ENCODE results near the gene RREB1. TPM values are rescaled to one million over a fixed set of nuclear protein-coding genes. Genes with fewer than 3 reads are reported as not detected.

Gene RREB1
- total and polyA plus RNA-seq, 2 experiments from 2014 or later: 8.5 to 25.5 TPM

- H4K20me1 ChIP-seq (replicated peaks; ENCODE audit: insufficient read depth): no peaks in the 10 kb centered on the region
- Mint-ChIP-seq H3K4me3 (no peak overlapping the region), H3K4me1 (0 out of 3 replicates have a peak, but pooled peaks cover 2% of the 10 kb centered on the region), H3K27me3 (ENCODE audit: insufficient read depth, low read depth, poor library complexity) (no peaks in the 10 kb centered on the region), H3K27ac (no peak overlapping the region), H3K9me3 (no peaks in the 10 kb centered on the region), H3K36me3 (ENCODE audit: low read depth) (no peaks in the 10 kb centered on the region)
- no peaks in the 10 kb centered on the region for H3K9me2 ChIP-seq (ENCODE audit: insufficient read depth)
- no peaks in the 10 kb centered on the region for H3K4me1 ChIP-seq (ENCODE audit: insufficient read depth)
- no peaks in the 10 kb centered on the region for H3K27me3 ChIP-seq (ENCODE audit: insufficient read depth)
- ATAC-seq: no peak
- no peaks in the 10 kb centered on the region for H3F3A ChIP-seq (replicated peaks; ENCODE audit: low read depth)
- H2AFZ ChIP-seq: no peak overlapping the region
- H3K36me3 ChIP-seq (ENCODE audit: insufficient read depth): no peaks in the 10 kb centered on the region
- no peaks in the 10 kb centered on the region for H3K79me2 ChIP-seq (replicated peaks; ENCODE audit: insufficient read depth)
- DNase-seq (ENCODE audit: low spot score): no peak
- no peak for TF ChIP-seq ETS1 (IDR thresholded peaks at IDR 0.05)
- no peak for TF ChIP-seq ZNF114 (CRISPR knock-in tag; IDR thresholded peaks at IDR 0.05)
- H3K27ac ChIP-seq (ENCODE audit: low read depth): no peak overlapping the region
- no peak overlapping the region for H3K4me3 ChIP-seq
- no peak overlapping the region for H3K4me2 ChIP-seq
These were observed 27.4 kb upstream of the RREB1 start for GRCh38 chr6:7080311-7080710.

GRCh38 chr6:7085911-7086310 is 21.9 kb upstream of the RREB1 start:
- Histone ChIP-seq H3K4me1 (ENCODE audit: insufficient read depth) (peaks cover 22% of the 10 kb centered on the region), H2AFZ (no peak overlapping the region), H3K36me3 (ENCODE audit: insufficient read depth) (no peaks in the 10 kb centered on the region), H3K4me2 (no peak overlapping the region), H4K20me1 (replicated peaks; ENCODE audit: insufficient read depth) (no peaks in the 10 kb centered on the region), H3F3A (replicated peaks; ENCODE audit: low read depth) (no peaks in the 10 kb centered on the region), H3K27me3 (ENCODE audit: insufficient read depth) (no peaks in the 10 kb centered on the region), H3K27ac (ENCODE audit: low read depth) (no peak overlapping the region), H3K79me2 (replicated peaks; ENCODE audit: insufficient read depth) (no peaks in the 10 kb centered on the region), H3K9me2 (ENCODE audit: insufficient read depth) (no peaks in the 10 kb centered on the region), H3K4me3 (no peak overlapping the region)
- H3K4me1 Mint-ChIP-seq: peaks cover 28% of the 10 kb centered on the region
- H3K9me3 Mint-ChIP-seq: no peaks in the 10 kb centered on the region
- peak; percentile 21; the same call in 2 of the 3 replicates for ATAC-seq
- peaks cover 14% of the 10 kb centered on the region for H3K27me3 Mint-ChIP-seq (ENCODE audit: insufficient read depth, low read depth, poor library complexity)
- no peak overlapping the region for H3K4me3 Mint-ChIP-seq
- H3K27ac Mint-ChIP-seq: no peak overlapping the region
- no peaks in the 10 kb centered on the region for H3K36me3 Mint-ChIP-seq (ENCODE audit: low read depth)
- DNase-seq (ENCODE audit: low spot score): no peak
- TF ChIP-seq REST (IDR thresholded peaks at IDR 0.05; ENCODE audit: unreplicated experiment): no peak
- TF ChIP-seq JUNB (IDR thresholded peaks at IDR 0.05; ENCODE audit: unreplicated experiment): no peak
- TF ChIP-seq NANOG (IDR thresholded peaks at IDR 0.05; ENCODE audit: borderline replicate concordance): no peak
- TF ChIP-seq CTCF (conservative IDR thresholded peaks at IDR 0.05; ENCODE audit: low read depth in 2 of 2): no peak
- TF ChIP-seq ZNF462 (CRISPR knock-in tag; IDR thresholded peaks at IDR 0.05): no peak
- no peak for TF ChIP-seq CREB1 (CRISPR knock-in tag; IDR thresholded peaks at IDR 0.05; ENCODE audit: low read depth)
- no peak for TF ChIP-seq EZH2 (IDR thresholded peaks at IDR 0.05; ENCODE audit: low read depth, unreplicated experiment)
- no peak for TF ChIP-seq ZNF331 (CRISPR knock-in tag; IDR thresholded peaks at IDR 0.05; ENCODE audit: low read depth)

Measured in GM23338 (cell line).